ENCODE results near the gene SIRPG. TPM values are rescaled to one million over a fixed set of nuclear protein-coding genes. Genes with fewer than 3 reads are reported as not detected.
"Not testable (repeated sequence)": the region's sequence is repeated elsewhere in the genome, so short reads cannot be mapped to it uniquely, and the experiment has no call there.

Gene SIRPG
- not detected for total RNA-seq

DNA sequence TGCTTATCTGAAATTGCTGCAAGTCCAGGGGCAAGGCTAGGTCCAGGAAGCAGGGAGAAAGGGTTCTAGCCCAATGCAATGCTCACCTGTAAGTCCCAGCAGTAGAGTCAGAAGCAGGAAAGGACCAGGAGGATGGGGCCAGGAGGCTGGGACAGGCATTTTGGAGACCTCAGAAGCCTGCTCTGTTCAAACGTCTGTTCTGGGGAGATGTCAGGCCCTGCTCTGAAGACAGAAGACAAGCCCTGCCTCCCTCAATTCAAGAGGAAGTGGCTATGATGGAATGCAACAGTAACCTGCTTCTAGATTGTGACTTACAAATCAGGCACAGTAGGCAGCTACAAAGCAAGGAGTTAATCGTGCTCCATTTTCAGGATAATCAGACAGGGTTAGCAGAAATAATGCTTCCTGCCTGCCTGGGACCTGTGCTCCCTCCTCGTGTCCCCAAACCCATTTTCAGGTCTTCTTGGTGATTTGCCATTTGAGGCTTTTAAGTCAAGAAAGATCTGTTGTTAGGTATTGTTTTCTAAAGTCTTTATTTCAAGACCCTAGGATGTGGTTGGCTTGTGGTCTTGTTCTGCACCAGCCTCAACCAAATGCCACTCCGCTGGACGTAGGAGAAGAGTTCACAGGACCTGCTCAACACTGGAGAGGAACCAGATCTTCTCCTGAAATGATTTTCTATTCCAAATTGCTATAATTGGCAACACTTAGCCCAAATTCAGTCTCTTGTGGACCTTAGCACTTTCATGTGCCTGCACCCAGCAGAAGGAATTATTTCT, at the start of gene SIRPG:
TSS of gene SIRPG (minus strand) at position 224 of the 779 bp plus-strand sequence. CDS start at position 159, 65 bp downstream.
- H3K27ac ChIP-seq = no peak within 1 kb of the TSS

DNA sequence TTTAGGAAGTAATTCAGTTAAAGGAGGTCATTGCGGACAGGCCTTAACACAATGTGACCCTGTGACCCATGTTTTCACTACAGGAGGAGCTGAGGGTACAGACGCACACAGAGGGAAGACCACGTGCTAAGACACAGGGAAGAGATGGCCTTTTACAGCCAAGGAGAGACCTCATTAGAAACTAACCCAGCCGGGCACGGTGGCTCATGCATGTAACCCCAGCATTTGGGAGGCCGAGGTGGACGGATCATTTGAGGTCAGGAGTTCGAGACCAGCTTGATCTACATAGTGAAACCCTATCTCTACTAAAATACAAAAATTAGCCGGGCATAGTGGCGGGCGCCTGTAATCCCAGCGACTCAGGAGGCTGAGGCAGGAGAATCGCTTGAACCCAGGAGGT, 49.3 kb upstream of the SIRPG start:
- H3K9me3 ChIP-seq; H3K4me1 ChIP-seq; H3K27ac ChIP-seq; H3K4me3 ChIP-seq; H3K36me3 ChIP-seq; DNase-seq (ENCODE audit: low spot score in 2 of 2): not testable (repeated sequence)
- WGBS = 90% methylated on average over 13 of the region's 13 CpGs
- H3K27me3 ChIP-seq = peaks cover 22% of the 10 kb centered on the region

More for the DNA sequence above, at the start of gene SIRPG:
- DNase-seq (ENCODE audit: low spot score in 2 of 2) = no peak
- peaks cover 21% of the 10 kb centered on the region for H3K27me3 ChIP-seq
- no peaks in the 10 kb centered on the region for H3K9me3 ChIP-seq
- WGBS = 62% methylated on average over 5 of the region's 5 CpGs
- H3K4me3 ChIP-seq = no peak within 1 kb of the TSS
- TF ChIP-seq EP300 (IDR thresholded peaks at IDR 0.05) = no peak
- TF ChIP-seq, protein P1, sequence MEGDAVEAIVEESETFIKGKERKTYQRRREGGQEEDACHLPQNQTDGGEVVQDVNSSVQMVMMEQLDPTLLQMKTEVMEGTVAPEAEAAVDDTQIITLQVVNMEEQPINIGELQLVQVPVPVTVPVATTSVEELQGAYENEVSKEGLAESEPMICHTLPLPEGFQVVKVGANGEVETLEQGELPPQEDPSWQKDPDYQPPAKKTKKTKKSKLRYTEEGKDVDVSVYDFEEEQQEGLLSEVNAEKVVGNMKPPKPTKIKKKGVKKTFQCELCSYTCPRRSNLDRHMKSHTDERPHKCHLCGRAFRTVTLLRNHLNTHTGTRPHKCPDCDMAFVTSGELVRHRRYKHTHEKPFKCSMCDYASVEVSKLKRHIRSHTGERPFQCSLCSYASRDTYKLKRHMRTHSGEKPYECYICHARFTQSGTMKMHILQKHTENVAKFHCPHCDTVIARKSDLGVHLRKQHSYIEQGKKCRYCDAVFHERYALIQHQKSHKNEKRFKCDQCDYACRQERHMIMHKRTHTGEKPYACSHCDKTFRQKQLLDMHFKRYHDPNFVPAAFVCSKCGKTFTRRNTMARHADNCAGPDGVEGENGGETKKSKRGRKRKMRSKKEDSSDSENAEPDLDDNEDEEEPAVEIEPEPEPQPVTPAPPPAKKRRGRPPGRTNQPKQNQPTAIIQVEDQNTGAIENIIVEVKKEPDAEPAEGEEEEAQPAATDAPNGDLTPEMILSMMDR (IDR thresholded peaks at IDR 0.05) = no peak
- no peak for TF ChIP-seq POLR2AphosphoS5 (IDR thresholded peaks at IDR 0.05)
- TF ChIP-seq POLR2A (IDR thresholded peaks at IDR 0.05) = no peak
- H3K4me1 ChIP-seq = no peaks in the 10 kb centered on the region
- H3K36me3 ChIP-seq = no peaks in the 10 kb centered on the region

DNA sequence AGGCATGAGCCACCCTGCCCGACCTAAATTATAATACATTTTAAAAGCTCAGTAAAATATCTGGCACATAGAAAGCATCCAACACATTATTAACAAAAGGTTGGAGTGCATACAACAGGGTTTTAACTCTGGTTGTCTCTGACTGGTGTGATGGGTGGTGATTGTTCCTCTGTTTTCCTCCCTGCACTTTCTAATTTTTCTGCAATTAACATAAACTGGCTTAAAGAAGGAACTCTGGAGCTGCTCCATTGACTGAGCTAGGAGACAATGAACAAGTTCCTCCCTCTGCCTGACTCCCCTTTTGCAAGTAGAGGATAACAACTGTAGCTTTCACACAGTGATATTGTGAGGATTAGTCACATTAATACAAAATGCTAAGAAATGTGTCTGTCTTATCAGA, 48.5 kb upstream of the SIRPG start:
- peaks cover 15% of the 10 kb centered on the region for H3K27me3 ChIP-seq

DNA sequence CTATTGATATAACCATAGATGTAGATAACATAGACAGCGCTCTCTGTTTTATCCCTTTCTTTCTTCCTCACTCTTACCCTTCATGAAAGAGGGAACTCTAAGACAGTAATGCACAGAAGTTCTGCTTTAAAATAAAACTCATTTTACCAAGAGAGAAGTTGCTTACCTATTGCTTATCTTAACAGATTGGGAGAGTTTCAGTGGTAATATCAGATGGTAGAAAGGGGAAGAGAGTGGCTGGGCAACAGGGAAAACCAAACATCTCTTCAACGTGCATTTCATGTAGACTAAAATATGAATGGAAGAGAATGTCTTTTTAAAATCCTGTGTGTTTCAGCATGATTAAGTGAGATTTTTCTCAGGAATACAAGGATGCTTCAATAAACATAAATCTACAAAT, 45.3 kb upstream of the SIRPG start:
- 88% methylated on average over 2 of the region's 2 CpGs for WGBS
- H3K4me1 ChIP-seq = no peaks in the 10 kb centered on the region
- no peaks in the 10 kb centered on the region for H3K9me3 ChIP-seq
- H3K27ac ChIP-seq = no peak overlapping the region
- TF ChIP-seq POLR2AphosphoS5 (IDR thresholded peaks at IDR 0.05) = no peak
- no peaks in the 10 kb centered on the region for H3K36me3 ChIP-seq
- DNase-seq (ENCODE audit: low spot score in 2 of 2) = no peak
- H3K27me3 ChIP-seq = peaks cover 10% of the 10 kb centered on the region
- no peak overlapping the region for H3K4me3 ChIP-seq

More for the DNA sequence above, 48.5 kb upstream of the SIRPG start:
- Histone ChIP-seq H3K9me3 (no peaks in the 10 kb centered on the region), H3K27ac (no peak overlapping the region), H3K4me3 (no peak overlapping the region), H3K4me1 (no peaks in the 10 kb centered on the region), H3K36me3 (no peaks in the 10 kb centered on the region)
- TF ChIP-seq POLR2AphosphoS5 (IDR thresholded peaks at IDR 0.05) (no peak), EP300 (IDR thresholded peaks at IDR 0.05) (no peak), POLR2A (IDR thresholded peaks at IDR 0.05) (no peak)
- TF ChIP-seq, protein P1 (IDR thresholded peaks at IDR 0.05) = no peak
- 83% methylated on average over 1 of the region's 1 CpG for WGBS
- DNase-seq (ENCODE audit: low spot score in 2 of 2) = no peak

DNA sequence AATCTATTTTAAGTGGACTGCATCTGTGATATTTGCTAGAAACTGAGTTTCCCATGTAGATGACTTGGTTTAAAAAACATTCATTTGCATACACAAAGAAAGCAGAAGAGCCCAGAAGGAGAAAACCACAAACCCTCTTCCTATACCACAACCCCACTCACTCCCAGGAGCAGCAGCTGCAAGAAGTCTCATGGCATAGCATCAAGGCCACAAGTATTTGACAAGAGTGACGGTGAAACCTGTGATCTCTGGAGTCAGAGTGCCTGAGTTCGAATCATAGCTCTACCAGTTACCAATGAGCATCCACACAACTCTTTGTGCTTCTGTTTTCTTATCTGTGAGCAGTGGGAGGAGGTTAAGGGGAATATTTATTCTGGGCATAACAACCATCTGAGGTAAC, 44.7 kb upstream of the SIRPG start:
- H3K27me3 ChIP-seq = peaks cover 10% of the 10 kb centered on the region
- H3K27ac ChIP-seq = no peak overlapping the region
- H3K9me3 ChIP-seq = no peaks in the 10 kb centered on the region
- no peaks in the 10 kb centered on the region for H3K36me3 ChIP-seq
- no peaks in the 10 kb centered on the region for H3K4me1 ChIP-seq
- TF ChIP-seq POLR2A (IDR thresholded peaks at IDR 0.05) (no peak), POLR2AphosphoS5 (IDR thresholded peaks at IDR 0.05) (no peak), EP300 (IDR thresholded peaks at IDR 0.05) (no peak)
- TF ChIP-seq, protein P1 (IDR thresholded peaks at IDR 0.05) = no peak
- no peak for DNase-seq (ENCODE audit: low spot score in 2 of 2)
- WGBS = 67% methylated on average over 2 of the region's 2 CpGs
- H3K4me3 ChIP-seq = no peak overlapping the region

DNA sequence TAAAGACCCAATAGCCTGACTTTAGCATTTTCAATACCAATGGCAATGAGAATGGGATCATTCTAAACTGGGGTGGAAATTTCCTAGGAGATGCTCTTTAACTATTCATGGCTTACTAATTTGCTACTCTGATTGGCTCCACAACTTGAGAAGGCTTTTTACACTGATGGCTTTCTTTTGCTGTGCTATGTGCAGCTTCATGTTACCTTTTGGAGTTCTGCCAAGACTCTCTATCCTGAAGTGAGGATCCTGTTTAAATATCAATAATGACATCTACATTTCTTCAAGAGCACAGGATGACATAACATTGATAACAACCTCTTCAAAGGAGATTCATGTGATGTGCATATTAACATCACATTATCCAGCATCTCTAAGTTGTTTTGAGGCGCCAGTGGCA, 43.4 kb upstream of the SIRPG start:
- no peak for DNase-seq (ENCODE audit: low spot score in 2 of 2)
- TF ChIP-seq, protein P1 (IDR thresholded peaks at IDR 0.05) = no peak
- TF ChIP-seq EP300 (IDR thresholded peaks at IDR 0.05) (no peak), POLR2A (IDR thresholded peaks at IDR 0.05) (no peak), POLR2AphosphoS5 (IDR thresholded peaks at IDR 0.05) (no peak)
- no peaks in the 10 kb centered on the region for H3K9me3 ChIP-seq
- no peaks in the 10 kb centered on the region for H3K36me3 ChIP-seq
- peaks cover 5% of the 10 kb centered on the region for H3K27me3 ChIP-seq
- 75% methylated on average over 1 of the region's 1 CpG for WGBS
- H3K4me1 ChIP-seq = no peaks in the 10 kb centered on the region
- H3K4me3 ChIP-seq = no peak overlapping the region
- no peak overlapping the region for H3K27ac ChIP-seq

Measured in suprapubic skin (tissue), 4 donors.